Fibroblast of lung (primary cell): ENCODE results near the gene PNKP.

ENCODE experiments used
- EZH2 ChIP-seq: IDR thresholded peaks from 2 replicates; pipeline ENCODE4 v1.5.1; 2012; ENCODE audit warnings: low read length, control low read depth, mild to moderate bottlenecking; ENCODE audit errors: missing control alignments
- TF ChIP-seq, protein P1 (sequence below), 2 donors: IDR thresholded peaks in 1 of 2; conservative IDR thresholded peaks in 1 of 2; 1 replicate in 1 of 2; 2 replicates in 1 of 2; pipeline ENCODE4 v1.5.1; 2011 to 2012; ENCODE audit warnings: low read length in 2 of 2, control low read depth in 1 of 2, inconsistent platforms in 1 of 2, low read depth in 1 of 2, mild to moderate bottlenecking in 1 of 2

DNA sequence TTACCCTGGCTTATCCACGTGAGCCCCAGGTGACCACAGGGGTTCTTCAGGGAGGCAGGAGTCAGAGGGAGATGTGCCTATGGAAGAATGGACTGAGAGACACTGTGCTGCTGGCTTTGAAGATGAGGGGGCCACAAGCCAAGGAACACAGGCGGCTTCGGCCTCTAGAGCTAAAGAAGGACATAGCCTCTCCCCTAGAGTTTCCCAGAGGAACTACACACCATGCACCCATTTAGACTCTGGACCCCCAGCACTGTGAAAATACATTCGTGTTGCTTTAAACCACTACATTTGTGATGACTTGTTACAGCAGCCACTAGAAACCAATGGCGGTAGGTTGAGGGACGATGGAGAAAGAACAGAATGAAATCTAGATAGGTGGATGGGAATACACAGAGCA lies 47.9 kb upstream of the PNKP start:
- TF ChIP-seq, protein P1, sequence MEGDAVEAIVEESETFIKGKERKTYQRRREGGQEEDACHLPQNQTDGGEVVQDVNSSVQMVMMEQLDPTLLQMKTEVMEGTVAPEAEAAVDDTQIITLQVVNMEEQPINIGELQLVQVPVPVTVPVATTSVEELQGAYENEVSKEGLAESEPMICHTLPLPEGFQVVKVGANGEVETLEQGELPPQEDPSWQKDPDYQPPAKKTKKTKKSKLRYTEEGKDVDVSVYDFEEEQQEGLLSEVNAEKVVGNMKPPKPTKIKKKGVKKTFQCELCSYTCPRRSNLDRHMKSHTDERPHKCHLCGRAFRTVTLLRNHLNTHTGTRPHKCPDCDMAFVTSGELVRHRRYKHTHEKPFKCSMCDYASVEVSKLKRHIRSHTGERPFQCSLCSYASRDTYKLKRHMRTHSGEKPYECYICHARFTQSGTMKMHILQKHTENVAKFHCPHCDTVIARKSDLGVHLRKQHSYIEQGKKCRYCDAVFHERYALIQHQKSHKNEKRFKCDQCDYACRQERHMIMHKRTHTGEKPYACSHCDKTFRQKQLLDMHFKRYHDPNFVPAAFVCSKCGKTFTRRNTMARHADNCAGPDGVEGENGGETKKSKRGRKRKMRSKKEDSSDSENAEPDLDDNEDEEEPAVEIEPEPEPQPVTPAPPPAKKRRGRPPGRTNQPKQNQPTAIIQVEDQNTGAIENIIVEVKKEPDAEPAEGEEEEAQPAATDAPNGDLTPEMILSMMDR (conservative IDR thresholded peaks at IDR 0.05 in 1 of 2, IDR thresholded peaks at IDR 0.05 in 1 of 2; ENCODE audit: low read depth in 1 of 2, low read length in 2 of 2): no peak
- TF ChIP-seq EZH2: no peak
